GM23338 (cell line): ENCODE data around the gene MRTO4. TPM values are rescaled to one million over a fixed set of nuclear protein-coding genes. Genes with fewer than 3 reads are reported as not detected.

ENCODE experiments used
- ATAC-seq: fragments of 200-7000 bp; cut with Tn5 transposase; 3 replicates; pipeline ENCODE4 v1.9.1; 2020
- DNase-seq: peaks from one replicate; pipeline ENCODE4 v3.0.0-alpha.2; 2015; ENCODE audit warnings: low spot score
- H2AFZ ChIP-seq: fragments of 200-600 bp; sonication (generic); 2 replicates; pipeline ENCODE4 v1.8.0; 2016; ENCODE audit warnings: antibody characterized with exemption, mild to moderate bottlenecking, moderate library complexity
- H3F3A ChIP-seq: fragments of 200-600 bp; sonication (generic); replicated peaks from 2 replicates; pipeline ENCODE4 v1.8.0; 2017; ENCODE audit warnings: antibody characterized with exemption, mixed run types, low read depth
- H3K27ac ChIP-seq: fragments of 200-600 bp; sonication (generic); 2 replicates; pipeline ENCODE4 v1.6.1; 2016; ENCODE audit warnings: low read depth
- H3K27me3 ChIP-seq: fragments of 200-600 bp; sonication (generic); 2 replicates; pipeline ENCODE4 v1.8.0; 2016; ENCODE audit warnings: mild to moderate bottlenecking, mixed run types, moderate library complexity; ENCODE audit not compliant: insufficient read depth
- H3K36me3 ChIP-seq: fragments of 200-600 bp; sonication (generic); 2 replicates; pipeline ENCODE4 v1.8.0; 2016; ENCODE audit warnings: mild to moderate bottlenecking; ENCODE audit not compliant: insufficient read depth
- H3K4me1 ChIP-seq: fragments of 200-600 bp; sonication (generic); 2 replicates; pipeline ENCODE4 v1.8.0; 2016; ENCODE audit warnings: mild to moderate bottlenecking, moderate library complexity; ENCODE audit not compliant: insufficient read depth
- H3K4me2 ChIP-seq: fragments of 200-600 bp; sonication (generic); 2 replicates; pipeline ENCODE4 v1.7.1; 2017; ENCODE audit warnings: mixed run types
- H3K4me3 ChIP-seq: fragments of 200-600 bp; sonication (generic); 2 replicates; pipeline ENCODE4 v1.6.1; 2016; ENCODE audit warnings: mixed run types
- H3K79me2 ChIP-seq: fragments of 200-600 bp; sonication (generic); replicated peaks from 2 replicates; pipeline ENCODE4 v1.8.0; 2017; ENCODE audit warnings: mild to moderate bottlenecking; ENCODE audit not compliant: insufficient read depth
- H3K9me2 ChIP-seq: fragments of 200-600 bp; sonication (generic); 2 replicates; pipeline ENCODE4 v1.8.0; 2017; ENCODE audit not compliant: insufficient read depth
- H4K20me1 ChIP-seq: fragments of 200-600 bp; sonication (generic); replicated peaks from 2 replicates; pipeline ENCODE4 v1.8.0; 2017; ENCODE audit warnings: mild to moderate bottlenecking; ENCODE audit not compliant: insufficient read depth
- H3K27ac Mint-ChIP-seq: 2 replicates; pipeline ENCODE4 v1.8.0; 2020; ENCODE audit warnings: inconsistent platforms, mild to moderate bottlenecking, moderate library complexity, mixed read lengths
- H3K27me3 Mint-ChIP-seq: 3 replicates; pipeline ENCODE4 v1.8.0; 2022; ENCODE audit warnings: low read depth, mild to moderate bottlenecking, moderate library complexity, mixed read lengths, inconsistent platforms; ENCODE audit not compliant: insufficient read depth, poor library complexity
- H3K36me3 Mint-ChIP-seq: 3 replicates; pipeline ENCODE4 v1.8.0; 2021; ENCODE audit warnings: low read depth, mild to moderate bottlenecking, inconsistent platforms, moderate library complexity, mixed read lengths
- H3K4me1 Mint-ChIP-seq: 3 replicates; pipeline ENCODE4 v1.8.0; 2020; ENCODE audit warnings: mild to moderate bottlenecking, inconsistent platforms, mixed read lengths
- H3K4me3 Mint-ChIP-seq: 3 replicates; pipeline ENCODE4 v1.8.0; 2021; ENCODE audit warnings: moderate library complexity, mild to moderate bottlenecking, inconsistent platforms, mixed read lengths
- H3K9me3 Mint-ChIP-seq: 3 replicates; pipeline ENCODE4 v1.8.0; 2020; ENCODE audit warnings: moderate library complexity, mild to moderate bottlenecking, inconsistent platforms, mixed read lengths
- CREB1 ChIP-seq: fragments of 250-450 bp; sonication (Bioruptor Pico); IDR thresholded peaks from 2 replicates; pipeline ENCODE4 v1.5.0; 2020; ENCODE audit warnings: low read depth, mild to moderate bottlenecking, moderate library complexity
- JUNB ChIP-seq: IDR thresholded peaks from one replicate; pipeline ENCODE4 v1.6.1; 2016; ENCODE audit warnings: antibody characterized with exemption; ENCODE audit not compliant: unreplicated experiment
- POLR2AphosphoS5 ChIP-seq: IDR thresholded peaks from 2 replicates; pipeline ENCODE4 v1.6.1; 2016; ENCODE audit warnings: antibody characterized with exemption, low read depth
- STAT1 ChIP-seq: IDR thresholded peaks from one replicate; pipeline ENCODE4 v1.6.1; 2016; ENCODE audit warnings: antibody characterized with exemption; ENCODE audit not compliant: unreplicated experiment
- ZNF114 ChIP-seq: fragments of 250-450 bp; sonication (Bioruptor Pico); IDR thresholded peaks from 2 replicates; pipeline ENCODE4 v1.5.0; 2020; ENCODE audit warnings: mild to moderate bottlenecking, moderate library complexity
- polyA plus RNA-seq: library from polyadenylated mRNA; unstranded; fragments of >200 nt; fragmentation: Nextera tagmentation; extraction: Ambion mirVana; gene quantifications from 2 replicates; pipeline ENCODE4 v1.2.1, GENCODE V29; 2016
- total RNA-seq: library from RNA; depleted of rRNA; stranded (reverse); fragments of >200 nt; shearing (Covaris generic); gene quantifications from 2 replicates; pipeline ENCODE4 v1.2.3, GENCODE V29; 2014
- TF ChIP-seq, protein P1 (sequence below), 2 experiments: fragments of 200-600 bp in 1 of 2; sonication (generic) in 1 of 2; conservative IDR thresholded peaks; 2 replicates each; pipeline versions ENCODE4 v1.5.1 to v1.6.1; 2016 to 2017; ENCODE audit warnings: antibody characterized with exemption in 2 of 2, low read depth in 2 of 2, mild to moderate bottlenecking in 2 of 2, moderate library complexity in 1 of 2
- TF ChIP-seq, protein P2 (sequence below): IDR thresholded peaks from 2 replicates; pipeline ENCODE4 v1.6.1; 2016; ENCODE audit warnings: antibody characterized with exemption
- TF ChIP-seq, protein P3 (sequence below): IDR thresholded peaks from one replicate; pipeline ENCODE4 v1.6.1; 2018; ENCODE audit warnings: antibody characterized with exemption; ENCODE audit not compliant: unreplicated experiment

Gene MRTO4
- total and polyA plus RNA-seq, 2 experiments from 2014 or later, result 54.2 to 88.5 TPM

DNA sequence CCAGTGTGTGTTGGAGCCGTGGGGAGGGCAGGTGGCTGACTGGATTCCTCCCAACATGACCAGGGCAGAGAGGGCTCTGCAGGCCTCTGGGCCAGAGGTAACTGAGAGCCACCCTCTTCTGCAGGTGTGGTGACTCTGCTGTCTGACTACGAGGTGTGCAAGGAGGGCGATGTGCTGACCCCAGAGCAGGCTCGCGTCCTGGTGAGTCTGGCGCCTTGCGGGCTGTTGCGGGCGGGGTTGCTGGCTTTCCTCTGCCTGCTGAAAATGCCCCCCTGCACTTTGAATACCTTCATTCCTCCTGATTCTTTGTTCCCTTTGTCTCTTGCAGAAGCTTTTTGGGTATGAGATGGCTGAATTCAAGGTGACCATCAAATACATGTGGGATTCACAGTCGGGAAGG lies 6.7 kb downstream of the MRTO4 start (continued):
- TF ChIP-seq, protein P1, sequence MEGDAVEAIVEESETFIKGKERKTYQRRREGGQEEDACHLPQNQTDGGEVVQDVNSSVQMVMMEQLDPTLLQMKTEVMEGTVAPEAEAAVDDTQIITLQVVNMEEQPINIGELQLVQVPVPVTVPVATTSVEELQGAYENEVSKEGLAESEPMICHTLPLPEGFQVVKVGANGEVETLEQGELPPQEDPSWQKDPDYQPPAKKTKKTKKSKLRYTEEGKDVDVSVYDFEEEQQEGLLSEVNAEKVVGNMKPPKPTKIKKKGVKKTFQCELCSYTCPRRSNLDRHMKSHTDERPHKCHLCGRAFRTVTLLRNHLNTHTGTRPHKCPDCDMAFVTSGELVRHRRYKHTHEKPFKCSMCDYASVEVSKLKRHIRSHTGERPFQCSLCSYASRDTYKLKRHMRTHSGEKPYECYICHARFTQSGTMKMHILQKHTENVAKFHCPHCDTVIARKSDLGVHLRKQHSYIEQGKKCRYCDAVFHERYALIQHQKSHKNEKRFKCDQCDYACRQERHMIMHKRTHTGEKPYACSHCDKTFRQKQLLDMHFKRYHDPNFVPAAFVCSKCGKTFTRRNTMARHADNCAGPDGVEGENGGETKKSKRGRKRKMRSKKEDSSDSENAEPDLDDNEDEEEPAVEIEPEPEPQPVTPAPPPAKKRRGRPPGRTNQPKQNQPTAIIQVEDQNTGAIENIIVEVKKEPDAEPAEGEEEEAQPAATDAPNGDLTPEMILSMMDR (conservative IDR thresholded peaks at IDR 0.05; ENCODE audit: low read depth in 2 of 2), result no peak

DNA sequence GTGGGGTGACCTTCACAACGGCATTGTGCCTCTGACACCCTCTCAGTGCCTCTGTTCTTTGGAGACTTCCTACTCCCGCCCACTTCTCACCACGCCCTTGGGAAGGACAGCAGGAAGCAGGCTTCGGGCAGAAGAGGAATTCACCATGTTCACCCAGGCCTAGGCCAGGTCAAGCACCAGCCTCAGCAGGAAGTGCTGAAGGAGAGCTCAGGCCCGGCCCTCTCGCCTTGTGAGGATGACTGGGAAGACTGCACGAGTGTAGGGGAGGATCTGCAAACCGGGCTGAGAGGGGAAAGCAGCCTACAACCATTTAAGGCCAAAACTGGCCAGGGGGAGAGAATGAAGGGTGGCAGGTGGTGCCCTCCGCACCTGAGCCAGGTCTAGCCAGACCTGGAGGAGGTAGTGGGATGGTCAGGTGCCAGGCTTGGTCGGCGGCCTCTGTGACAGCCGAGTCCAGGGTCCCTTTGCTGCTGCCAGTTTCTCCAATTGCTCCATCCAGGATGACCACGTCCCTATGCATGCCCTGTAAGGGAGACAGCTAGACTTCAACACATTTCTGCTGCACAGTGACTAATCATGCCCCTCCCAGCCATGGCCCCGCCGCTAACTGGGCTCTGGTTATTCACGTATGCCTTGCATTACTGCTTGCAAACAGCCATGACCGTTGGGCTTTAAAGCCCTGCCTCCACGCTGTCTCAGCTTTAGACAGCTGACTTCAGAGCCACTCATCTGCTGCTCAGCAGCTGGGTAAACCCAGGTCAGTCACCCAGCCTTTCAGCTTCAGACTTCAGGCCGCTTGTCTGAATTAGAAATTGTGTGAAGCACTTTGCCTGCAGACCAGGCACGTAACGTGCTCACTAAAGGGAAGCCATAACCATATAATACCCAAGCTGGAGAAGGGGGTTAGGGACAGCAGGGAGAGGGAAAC lies 8.9 kb downstream of the MRTO4 start:
- no peak for DNase-seq
- no peak overlapping the region for H3K4me3 ChIP-seq
- Mint-ChIP-seq H3K4me3 (no peak overlapping the region), H3K27me3 (peaks cover 20% of the 10 kb centered on the region), H3K9me3 (no peaks in the 10 kb centered on the region), H3K4me1 (no peaks in the 10 kb centered on the region), H3K27ac (no peak overlapping the region), H3K36me3 (peaks cover 55% of the 10 kb centered on the region)
- H3K4me2 ChIP-seq, result no peak overlapping the region
- H3K36me3 ChIP-seq, result peaks cover 26% of the 10 kb centered on the region
- H4K20me1 ChIP-seq, result peaks cover 6% of the 10 kb centered on the region
- no peak overlapping the region for H2AFZ ChIP-seq
- 0 out of 2 replicates have a peak, but pooled peaks cover 10% of the 10 kb centered on the region for H3F3A ChIP-seq
- peak overlapping the region; percentile 39 for H3K27ac ChIP-seq
- ATAC-seq, result no peak; the same call in 2 of the 3 replicates
- no peaks in the 10 kb centered on the region for H3K27me3 ChIP-seq
- no peaks in the 10 kb centered on the region for H3K4me1 ChIP-seq
- H3K79me2 ChIP-seq, result peaks cover 10% of the 10 kb centered on the region
- no peaks in the 10 kb centered on the region for H3K9me2 ChIP-seq
- no peak for TF ChIP-seq ZNF114
- TF ChIP-seq, protein P2, sequence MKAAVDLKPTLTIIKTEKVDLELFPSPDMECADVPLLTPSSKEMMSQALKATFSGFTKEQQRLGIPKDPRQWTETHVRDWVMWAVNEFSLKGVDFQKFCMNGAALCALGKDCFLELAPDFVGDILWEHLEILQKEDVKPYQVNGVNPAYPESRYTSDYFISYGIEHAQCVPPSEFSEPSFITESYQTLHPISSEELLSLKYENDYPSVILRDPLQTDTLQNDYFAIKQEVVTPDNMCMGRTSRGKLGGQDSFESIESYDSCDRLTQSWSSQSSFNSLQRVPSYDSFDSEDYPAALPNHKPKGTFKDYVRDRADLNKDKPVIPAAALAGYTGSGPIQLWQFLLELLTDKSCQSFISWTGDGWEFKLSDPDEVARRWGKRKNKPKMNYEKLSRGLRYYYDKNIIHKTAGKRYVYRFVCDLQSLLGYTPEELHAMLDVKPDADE, result no peak
- TF ChIP-seq, protein P1 (conservative IDR thresholded peaks at IDR 0.05; ENCODE audit: low read depth in 2 of 2), result no peak
- no peak for TF ChIP-seq JUNB
- no peak for TF ChIP-seq STAT1
- TF ChIP-seq, protein P3, sequence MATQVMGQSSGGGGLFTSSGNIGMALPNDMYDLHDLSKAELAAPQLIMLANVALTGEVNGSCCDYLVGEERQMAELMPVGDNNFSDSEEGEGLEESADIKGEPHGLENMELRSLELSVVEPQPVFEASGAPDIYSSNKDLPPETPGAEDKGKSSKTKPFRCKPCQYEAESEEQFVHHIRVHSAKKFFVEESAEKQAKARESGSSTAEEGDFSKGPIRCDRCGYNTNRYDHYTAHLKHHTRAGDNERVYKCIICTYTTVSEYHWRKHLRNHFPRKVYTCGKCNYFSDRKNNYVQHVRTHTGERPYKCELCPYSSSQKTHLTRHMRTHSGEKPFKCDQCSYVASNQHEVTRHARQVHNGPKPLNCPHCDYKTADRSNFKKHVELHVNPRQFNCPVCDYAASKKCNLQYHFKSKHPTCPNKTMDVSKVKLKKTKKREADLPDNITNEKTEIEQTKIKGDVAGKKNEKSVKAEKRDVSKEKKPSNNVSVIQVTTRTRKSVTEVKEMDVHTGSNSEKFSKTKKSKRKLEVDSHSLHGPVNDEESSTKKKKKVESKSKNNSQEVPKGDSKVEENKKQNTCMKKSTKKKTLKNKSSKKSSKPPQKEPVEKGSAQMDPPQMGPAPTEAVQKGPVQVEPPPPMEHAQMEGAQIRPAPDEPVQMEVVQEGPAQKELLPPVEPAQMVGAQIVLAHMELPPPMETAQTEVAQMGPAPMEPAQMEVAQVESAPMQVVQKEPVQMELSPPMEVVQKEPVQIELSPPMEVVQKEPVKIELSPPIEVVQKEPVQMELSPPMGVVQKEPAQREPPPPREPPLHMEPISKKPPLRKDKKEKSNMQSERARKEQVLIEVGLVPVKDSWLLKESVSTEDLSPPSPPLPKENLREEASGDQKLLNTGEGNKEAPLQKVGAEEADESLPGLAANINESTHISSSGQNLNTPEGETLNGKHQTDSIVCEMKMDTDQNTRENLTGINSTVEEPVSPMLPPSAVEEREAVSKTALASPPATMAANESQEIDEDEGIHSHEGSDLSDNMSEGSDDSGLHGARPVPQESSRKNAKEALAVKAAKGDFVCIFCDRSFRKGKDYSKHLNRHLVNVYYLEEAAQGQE, result no peak
- TF ChIP-seq POLR2AphosphoS5, result no peak
- no peak for TF ChIP-seq CREB1 (CRISPR knock-in tag)
